Measurements from ENCODE around the gene CPEB4.

- no peak for TF ChIP-seq POLR2A (IDR thresholded peaks at IDR 0.05)
- TF ChIP-seq CTCF (IDR thresholded peaks at IDR 0.05): peak in 1 of 6 experiments; percentile 3
Measured at GRCh38 chr5:173920024-173920753, 32.0 kb downstream of the CPEB4 start.
